Upper lobe of left lung (tissue), 6 donors: Measurements from ENCODE around the gene PITX1. TPM values are rescaled to one million over a fixed set of nuclear protein-coding genes. Genes with fewer than 3 reads are reported as not detected.
A peak's percentile ranks its signal among the peaks of the same experiment; 100 is the strongest.

ENCODE experiments used
- ATAC-seq, 2 donors: fragments of 200-7000 bp; cut with Tn5 transposase; one replicate each; pipeline ENCODE4 v1.9.1; 2022; ENCODE audit warnings: mild to moderate bottlenecking in 2 of 2, moderate library complexity in 2 of 2; ENCODE audit not compliant: low FRiP score in 2 of 2
- DNase-seq, 2 donors: peaks; one replicate each; pipeline ENCODE4 v3.0.0-alpha.2; 2019 to 2020
- H3K27ac ChIP-seq, 4 donors: fragments of 200-600 bp; sonication (generic); one replicate each; pipeline ENCODE4 v1.5.1; 2016 to 2019
- H3K27me3 ChIP-seq, 4 donors: fragments of 200-600 bp; sonication (generic); one replicate each; pipeline ENCODE4 v1.5.1; 2017 to 2019
- H3K36me3 ChIP-seq, 4 donors: fragments of 200-600 bp; sonication (generic); one replicate each; pipeline ENCODE4 v1.5.1; 2016 to 2019
- H3K4me1 ChIP-seq, 4 donors: fragments of 200-600 bp; sonication (generic); one replicate each; pipeline ENCODE4 v1.5.1; 2018 to 2019
- H3K4me3 ChIP-seq, 4 donors: fragments of 200-600 bp; sonication (generic); one replicate each; pipeline ENCODE4 v1.5.1; 2017 to 2019; ENCODE audit warnings: mild to moderate bottlenecking in 2 of 4, moderate library complexity in 1 of 4
- H3K9me3 ChIP-seq, 4 donors: fragments of 200-600 bp; sonication (generic); one replicate each; pipeline ENCODE4 v1.5.1; 2018 to 2019
- CTCF ChIP-seq, 6 experiments: fragments of 450-650 bp in 4 of 6; fragments of 200-600 bp in 2 of 6; sonication (generic) in 2 of 6; IDR thresholded peaks; one replicate each; pipeline ENCODE4 v1.5.1; 2016 to 2019; ENCODE audit warnings: antibody characterized with exemption in 6 of 6
- EP300 ChIP-seq, 4 donors: sonication (generic); formaldehyde crosslinking; IDR thresholded peaks; one replicate each; pipeline ENCODE4 v1.5.1; 2017; ENCODE audit warnings: antibody characterized with exemption in 4 of 4, control low read depth in 2 of 4
- POLR2A ChIP-seq, 4 donors: fragments of 450-650 bp; IDR thresholded peaks; one replicate each; pipeline ENCODE4 v1.5.1; 2016 to 2017; ENCODE audit warnings: antibody characterized with exemption in 4 of 4, mild to moderate bottlenecking in 2 of 4
- POLR2AphosphoS5 ChIP-seq, 2 donors: sonication (generic); formaldehyde crosslinking; IDR thresholded peaks; one replicate each; pipeline ENCODE4 v1.5.1; 2017; ENCODE audit warnings: antibody characterized with exemption in 2 of 2
- WGBS, 2 donors: methylation state at CpG; one replicate each; pipeline ENCODE4 v1.1.5; 2017 to 2018; 5-methylcytosine and 5-hydroxymethylcytosine counted together
- total RNA-seq, 6 donors: library from RNA; depleted of rRNA in 4 of 6; stranded (reverse); fragments of >200 nt in 4 of 6; gene quantifications; one replicate each; pipeline versions ENCODE4 v1.1.0 to v1.2.1, GENCODE V29; 2016 to 2021
- donor health status: DM: no; HTN: no; CAD: no; lungs with moderate emphysema.
- donor health status: DM: no; HTN: yes; CAD: no; lungs with severe emphysema.

PITX1 gene
- total RNA-seq, 6 donors from 2014 or later = 0.23 to 11.0 (median 1.0) TPM; not detected in 2

- no peak for TF ChIP-seq CTCF (IDR thresholded peaks at IDR 0.05)
- no peak for TF ChIP-seq EP300 (IDR thresholded peaks at IDR 0.05)
- no peak for TF ChIP-seq POLR2A (IDR thresholded peaks at IDR 0.05)
- no peak for TF ChIP-seq POLR2AphosphoS5 (IDR thresholded peaks at IDR 0.05)
- WGBS, 2 donors = 12 to 16% methylated on average over 24 to 34 of the region's 79 CpGs
- peak in 1 of 2 donors; percentile 74 for DNase-seq
Measured at GRCh38 chr5:135027697-135028615, 6.1 kb downstream of the PITX1 start.

DNA sequence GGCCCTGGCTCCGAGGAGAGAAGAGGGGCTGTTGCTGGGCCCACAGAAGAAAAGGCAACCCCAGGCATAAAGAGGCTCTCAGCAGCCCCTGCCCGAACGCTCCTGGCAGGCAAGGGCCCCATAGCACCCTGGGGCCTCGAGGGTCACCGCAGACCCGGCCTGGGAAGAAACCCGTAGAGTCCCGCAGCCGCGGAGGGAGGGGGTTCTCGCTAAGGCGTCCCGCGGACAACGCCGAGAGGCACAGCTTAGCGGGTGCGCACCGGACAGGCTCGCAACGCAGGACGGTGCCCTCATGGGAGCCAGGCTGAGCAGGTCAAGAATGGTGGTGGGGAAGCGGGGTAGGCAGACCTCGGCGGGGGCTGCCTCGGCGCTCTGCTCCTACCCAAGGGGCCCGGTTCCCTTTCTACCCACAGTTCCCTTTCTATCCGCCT is 6.7 kb downstream of the PITX1 start:
- Histone ChIP-seq H3K36me3 (no peaks in the 10 kb centered on the region), H3K27ac (no peak overlapping the region), H3K4me1 (peaks cover 13 to 37% (median 15%) of the 10 kb centered on the region in 4 donors), H3K27me3 (peaks cover 0 to 55% (median 42%) of the 10 kb centered on the region in 4 donors), H3K4me3 (no peak overlapping the region), H3K9me3 (no peaks in the 10 kb centered on the region)
- DNase-seq (peak in 1 of 2 donors; percentile 64), ATAC-seq (no peak)
- 17 to 43% methylated on average over 1 to 29 of the region's 29 CpGs for WGBS, 2 donors
- no peak for TF ChIP-seq POLR2AphosphoS5 (IDR thresholded peaks at IDR 0.05)
- TF ChIP-seq POLR2A (IDR thresholded peaks at IDR 0.05) = no peak
- TF ChIP-seq EP300 (IDR thresholded peaks at IDR 0.05) = no peak
- no peak for TF ChIP-seq CTCF (IDR thresholded peaks at IDR 0.05)

More at GRCh38 chr5:135027697-135028615, 6.1 kb downstream of the PITX1 start:
- Histone ChIP-seq H3K9me3 (no peaks in the 10 kb centered on the region), H3K36me3 (no peaks in the 10 kb centered on the region), H3K27ac (no peak overlapping the region), H3K27me3 (peaks cover 0 to 62% (median 46%) of the 10 kb centered on the region in 4 donors), H3K4me1 (peaks cover 19 to 43% (median 21%) of the 10 kb centered on the region in 4 donors), H3K4me3 (no peak overlapping the region)
- ATAC-seq = no peak

DNA sequence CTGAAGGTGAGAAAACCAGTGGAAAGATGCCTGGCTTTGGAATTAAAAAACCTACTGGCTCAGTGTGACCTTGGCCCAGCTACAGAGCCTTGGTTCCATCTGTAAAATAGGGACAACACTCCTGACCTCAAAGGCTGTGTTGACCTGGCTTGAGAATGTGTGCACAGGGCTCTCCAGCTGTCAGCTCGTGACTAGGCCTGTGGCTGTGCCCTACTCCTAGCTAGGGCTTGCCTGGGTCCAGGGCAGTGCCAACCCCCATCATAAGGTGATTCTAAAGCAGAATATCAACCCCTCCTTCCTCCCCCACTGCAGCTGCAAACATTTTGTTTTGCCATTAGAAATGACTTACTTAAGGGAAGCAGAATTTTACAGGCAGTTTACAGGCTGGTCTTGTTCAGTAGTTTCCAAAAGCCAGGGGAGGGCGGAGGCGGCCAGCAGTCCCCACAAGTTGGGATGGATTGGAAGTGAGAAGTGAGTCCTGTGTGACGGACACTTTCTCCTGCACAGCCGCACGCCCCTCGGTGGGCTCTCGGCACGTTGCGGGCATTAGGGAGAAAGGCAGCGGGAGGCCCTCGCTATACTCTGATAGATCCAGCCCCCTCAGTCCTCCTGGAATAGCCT is 7.3 kb downstream of the PITX1 start:
- H3K4me1 ChIP-seq = peaks cover 12 to 37% (median 14%) of the 10 kb centered on the region in 4 donors
- TF ChIP-seq POLR2AphosphoS5 (IDR thresholded peaks at IDR 0.05) (no peak), CTCF (IDR thresholded peaks at IDR 0.05) (no peak), POLR2A (IDR thresholded peaks at IDR 0.05) (no peak), EP300 (IDR thresholded peaks at IDR 0.05) (no peak)
- no peaks in the 10 kb centered on the region for H3K9me3 ChIP-seq
- no peak overlapping the region for H3K27ac ChIP-seq
- H3K4me3 ChIP-seq = no peak overlapping the region
- no peaks in the 10 kb centered on the region for H3K36me3 ChIP-seq
- 63 to 72% methylated on average over 12 of the region's 12 CpGs for WGBS, 2 donors
- DNase-seq (peak in 1 of 2 donors; percentile 55), ATAC-seq (no peak)
- peaks cover 0 to 51% (median 40%) of the 10 kb centered on the region in 4 donors for H3K27me3 ChIP-seq

GRCh38 chr5:135025730-135026644 is 8.0 kb downstream of the PITX1 start:
- H3K27me3 ChIP-seq = peaks cover 0 to 44% (median 33%) of the 10 kb centered on the region in 4 donors
- no peaks in the 10 kb centered on the region for H3K36me3 ChIP-seq
- no peak overlapping the region for H3K4me3 ChIP-seq
- peaks cover 5 to 31% (median 8%) of the 10 kb centered on the region in 4 donors for H3K4me1 ChIP-seq
- no peak overlapping the region for H3K27ac ChIP-seq
- DNase-seq (no peak), ATAC-seq (no peak)
- WGBS, 2 donors = 82 to 94% methylated on average over 13 to 15 of the region's 15 CpGs
- no peaks in the 10 kb centered on the region for H3K9me3 ChIP-seq
- no peak for TF ChIP-seq POLR2A (IDR thresholded peaks at IDR 0.05)
- TF ChIP-seq POLR2AphosphoS5 (IDR thresholded peaks at IDR 0.05) = no peak
- TF ChIP-seq CTCF (IDR thresholded peaks at IDR 0.05) = no peak
- TF ChIP-seq EP300 (IDR thresholded peaks at IDR 0.05) = no peak
